ENCODE data around the gene NINJ2. TPM values are rescaled to one million over a fixed set of nuclear protein-coding genes. Genes with fewer than 3 reads are reported as not detected.
A peak's percentile ranks its signal among the peaks of the same experiment; 100 is the strongest.

NINJ2 gene
- total RNA-seq, 1 donor: 0.43 TPM

DNA sequence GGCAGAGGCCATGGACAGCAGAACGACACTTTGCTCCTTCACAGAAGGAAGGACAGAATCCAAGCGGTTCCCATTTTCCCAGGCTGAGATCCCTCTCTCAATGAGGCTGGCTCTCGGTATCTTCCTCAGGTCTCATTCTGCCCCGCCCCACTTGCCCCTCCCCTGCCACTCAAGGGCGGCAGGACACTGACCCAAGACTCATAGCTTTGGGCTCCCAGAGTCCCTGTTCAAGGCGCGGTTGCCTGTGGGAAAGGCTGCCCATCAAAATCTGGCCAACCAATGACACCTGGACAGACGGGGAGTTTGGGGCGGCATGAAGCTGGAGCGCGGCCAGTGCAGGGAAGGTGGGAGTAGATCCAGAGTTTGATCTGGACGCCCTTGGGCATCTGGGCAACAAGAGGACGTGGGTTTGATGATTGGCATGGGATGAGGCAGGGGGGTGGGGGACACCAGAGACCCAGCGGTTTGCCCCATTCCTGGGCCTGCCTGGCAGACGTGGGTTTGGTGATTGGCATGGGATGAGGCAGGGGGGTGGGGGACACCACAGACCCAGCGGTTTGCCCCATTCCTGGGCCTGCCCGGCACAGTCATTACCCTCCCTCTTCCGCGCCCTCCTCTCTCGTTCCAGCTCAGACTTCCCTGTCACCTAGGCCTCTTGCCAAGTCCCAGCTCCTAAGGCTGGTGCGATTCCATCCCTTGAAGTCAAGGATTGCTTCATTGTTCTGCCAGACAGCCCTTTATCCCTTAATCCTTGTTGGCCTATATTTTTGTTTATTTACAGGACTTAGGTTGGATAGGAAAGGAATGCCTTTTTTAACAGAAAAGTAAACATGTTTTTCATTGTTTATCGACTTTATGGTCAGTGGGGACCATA lies 92.1 kb downstream of the NINJ2 start:
- TF ChIP-seq, protein P1, sequence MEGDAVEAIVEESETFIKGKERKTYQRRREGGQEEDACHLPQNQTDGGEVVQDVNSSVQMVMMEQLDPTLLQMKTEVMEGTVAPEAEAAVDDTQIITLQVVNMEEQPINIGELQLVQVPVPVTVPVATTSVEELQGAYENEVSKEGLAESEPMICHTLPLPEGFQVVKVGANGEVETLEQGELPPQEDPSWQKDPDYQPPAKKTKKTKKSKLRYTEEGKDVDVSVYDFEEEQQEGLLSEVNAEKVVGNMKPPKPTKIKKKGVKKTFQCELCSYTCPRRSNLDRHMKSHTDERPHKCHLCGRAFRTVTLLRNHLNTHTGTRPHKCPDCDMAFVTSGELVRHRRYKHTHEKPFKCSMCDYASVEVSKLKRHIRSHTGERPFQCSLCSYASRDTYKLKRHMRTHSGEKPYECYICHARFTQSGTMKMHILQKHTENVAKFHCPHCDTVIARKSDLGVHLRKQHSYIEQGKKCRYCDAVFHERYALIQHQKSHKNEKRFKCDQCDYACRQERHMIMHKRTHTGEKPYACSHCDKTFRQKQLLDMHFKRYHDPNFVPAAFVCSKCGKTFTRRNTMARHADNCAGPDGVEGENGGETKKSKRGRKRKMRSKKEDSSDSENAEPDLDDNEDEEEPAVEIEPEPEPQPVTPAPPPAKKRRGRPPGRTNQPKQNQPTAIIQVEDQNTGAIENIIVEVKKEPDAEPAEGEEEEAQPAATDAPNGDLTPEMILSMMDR (IDR thresholded peaks at IDR 0.05; ENCODE audit: insufficient read depth, low read depth, low read length): no peak
- peak; percentile 90 for DNase-seq (ENCODE audit: low read depth)
- peak overlapping the region; percentile 77 for H3K4me3 ChIP-seq (ENCODE audit: low read depth, low read length)

DNA sequence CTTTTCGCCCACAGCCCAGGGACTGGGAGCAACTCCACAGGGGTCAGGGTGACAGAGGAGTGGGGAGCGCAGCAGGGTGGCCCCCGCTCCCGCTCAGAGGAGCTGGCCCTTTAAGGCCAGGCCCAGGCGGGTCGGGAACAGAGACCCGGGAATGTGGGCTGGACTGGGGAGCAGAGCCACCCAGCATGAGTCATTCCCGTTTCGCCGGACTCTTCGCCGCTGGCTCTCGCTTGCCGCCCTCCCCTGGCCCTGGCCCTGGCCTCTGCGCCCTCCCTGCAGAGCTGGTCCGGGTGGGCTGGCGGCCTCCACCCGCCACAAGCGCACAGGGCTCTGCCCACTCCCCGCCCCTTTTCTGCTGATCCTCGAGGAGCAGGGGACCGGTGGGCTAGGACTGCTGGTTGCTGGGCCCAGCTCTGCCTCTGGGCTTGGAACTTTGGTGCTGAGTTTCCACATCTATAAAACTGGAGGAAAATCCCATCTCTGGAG lies 92.8 kb downstream of the NINJ2 start:
- DNase-seq (ENCODE audit: low read depth): peak; percentile 85
- TF ChIP-seq, protein P1 (IDR thresholded peaks at IDR 0.05; ENCODE audit: insufficient read depth, low read depth, low read length): no peak
- peak overlapping the region; percentile 77 for H3K4me3 ChIP-seq (ENCODE audit: low read depth, low read length)

- peak overlapping the region; percentile 77 for H3K4me3 ChIP-seq (ENCODE audit: low read depth, low read length)
- peak; percentile 84 for DNase-seq (ENCODE audit: low read depth)
- TF ChIP-seq, protein P1 (IDR thresholded peaks at IDR 0.05; ENCODE audit: insufficient read depth, low read depth, low read length): peak; percentile 86
Observed at GRCh38 chr12:569803-570434, 93.3 kb downstream of the NINJ2 start.

GRCh38 chr12:569091-569676 lies 94.1 kb downstream of the NINJ2 start:
- TF ChIP-seq, protein P1 (IDR thresholded peaks at IDR 0.05; ENCODE audit: insufficient read depth, low read depth, low read length): no peak
- no peak for DNase-seq (ENCODE audit: low read depth)
- H3K4me3 ChIP-seq (ENCODE audit: low read depth, low read length): no peak overlapping the region

DNA sequence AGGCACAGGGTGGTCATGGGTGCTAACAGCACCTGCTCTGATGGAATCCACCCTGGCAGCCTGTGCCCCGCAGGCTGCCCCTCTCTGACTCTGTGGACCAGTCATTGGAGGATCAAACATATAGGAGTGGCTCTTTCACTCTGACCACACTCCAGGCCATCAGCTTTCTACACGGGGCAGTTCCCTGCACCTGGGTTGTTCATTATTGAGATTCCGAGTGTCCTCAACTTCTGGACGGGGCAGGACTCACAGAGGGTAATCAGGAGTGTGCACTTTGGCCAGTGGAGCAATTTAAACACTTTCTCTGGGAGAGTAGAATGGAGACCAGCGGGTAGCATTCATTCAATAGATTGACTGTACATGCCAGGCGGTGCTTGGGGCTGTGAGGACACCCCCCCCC lies 94.8 kb downstream of the NINJ2 start:
- DNase-seq (ENCODE audit: low read depth): no peak
- H3K4me3 ChIP-seq (ENCODE audit: low read depth, low read length): no peak overlapping the region
- TF ChIP-seq, protein P1 (IDR thresholded peaks at IDR 0.05; ENCODE audit: insufficient read depth, low read depth, low read length): no peak

- H3K4me3 ChIP-seq (ENCODE audit: low read depth, low read length): no peak overlapping the region
- TF ChIP-seq, protein P1 (IDR thresholded peaks at IDR 0.05; ENCODE audit: insufficient read depth, low read depth, low read length): no peak
- no peak for DNase-seq (ENCODE audit: low read depth)
Observed at GRCh38 chr12:565589-566105, 97.6 kb downstream of the NINJ2 start.

All from fibroblast of villous mesenchyme (primary cell).